ENCODE results near the gene COA1. TPM values are rescaled to one million over a fixed set of nuclear protein-coding genes. Genes with fewer than 3 reads are reported as not detected.
A peak's percentile ranks its signal among the peaks of the same experiment; 100 is the strongest.

COA1 gene
- total RNA-seq, 1 donor from 2014 or later, result 85.1 TPM

- no peaks in the 10 kb centered on the region for H3K27me3 Mint-ChIP-seq
- H3K36me3 Mint-ChIP-seq (ENCODE audit: insufficient read depth), result peaks cover 22% of the 10 kb centered on the region
- DNase-seq (ENCODE audit: low spot score, unreplicated experiment), result no peak
- H3K9me3 Mint-ChIP-seq (ENCODE audit: low read depth), result no peaks in the 10 kb centered on the region
- H3K4me3 Mint-ChIP-seq (ENCODE audit: low read depth), result no peak overlapping the region
- peak overlapping the region; percentile 75 for H3K27ac Mint-ChIP-seq
- TF ChIP-seq CTCF (IDR thresholded peaks at IDR 0.05; ENCODE audit: unreplicated experiment), result no peak
- peaks cover 7% of the 10 kb centered on the region for H3K4me1 Mint-ChIP-seq (ENCODE audit: low read depth)
These were observed 86.3 kb downstream of the COA1 start for GRCh38 chr7:43642897-43643630.

- Mint-ChIP-seq H3K9me3 (ENCODE audit: low read depth) (no peaks in the 10 kb centered on the region), H3K36me3 (ENCODE audit: insufficient read depth) (peaks cover 24% of the 10 kb centered on the region), H3K27me3 (no peaks in the 10 kb centered on the region), H3K4me1 (ENCODE audit: low read depth) (peaks cover 7% of the 10 kb centered on the region), H3K27ac (no peak overlapping the region), H3K4me3 (ENCODE audit: low read depth) (no peak overlapping the region)
- TF ChIP-seq CTCF (IDR thresholded peaks at IDR 0.05; ENCODE audit: unreplicated experiment), result no peak
- no peak for DNase-seq (ENCODE audit: low spot score, unreplicated experiment)
These were observed 88.6 kb downstream of the COA1 start for GRCh38 chr7:43640679-43641078.

- Mint-ChIP-seq H3K4me1 (ENCODE audit: low read depth) (peaks cover 8% of the 10 kb centered on the region), H3K36me3 (ENCODE audit: insufficient read depth) (peaks cover 28% of the 10 kb centered on the region), H3K27me3 (no peaks in the 10 kb centered on the region), H3K9me3 (ENCODE audit: low read depth) (no peaks in the 10 kb centered on the region), H3K27ac (peak overlapping the region; percentile 70), H3K4me3 (ENCODE audit: low read depth) (no peak overlapping the region)
- TF ChIP-seq CTCF (IDR thresholded peaks at IDR 0.05; ENCODE audit: unreplicated experiment), result no peak
- no peak for DNase-seq (ENCODE audit: low spot score, unreplicated experiment)
These were observed 89.3 kb downstream of the COA1 start for GRCh38 chr7:43639858-43640491.

DNA sequence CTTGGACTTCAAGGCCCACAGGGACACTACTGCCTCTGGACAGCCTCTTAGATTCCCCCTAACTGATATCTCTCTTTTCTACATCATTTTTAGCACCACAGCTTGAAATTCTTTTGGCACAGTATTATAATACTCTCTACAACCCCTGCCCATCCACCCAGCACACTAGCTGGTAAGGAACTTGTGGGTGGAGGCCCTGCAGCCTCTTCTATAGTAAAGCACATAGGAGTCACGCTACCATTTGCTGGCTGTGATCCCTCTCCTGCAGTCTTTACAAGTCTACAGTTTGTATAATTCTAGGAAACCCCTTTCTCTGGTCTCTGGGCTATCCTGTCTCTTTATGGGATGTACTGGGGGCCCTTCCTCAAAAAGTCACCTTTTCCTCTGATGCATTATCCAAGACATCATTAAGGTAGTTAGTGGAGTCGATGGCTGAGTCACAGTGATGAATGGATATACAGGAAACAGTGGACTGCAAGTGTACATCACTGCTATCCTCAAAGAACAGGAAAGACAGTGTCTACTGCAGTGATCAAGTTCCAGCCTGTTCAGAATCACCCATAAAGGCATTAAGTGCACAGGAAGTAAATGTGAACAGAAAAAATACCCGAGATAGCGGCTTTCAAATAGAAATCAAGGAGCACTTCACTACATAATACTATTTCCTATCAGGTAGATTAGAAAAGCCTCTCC lies 92.1 kb downstream of the COA1 start:
- no peaks in the 10 kb centered on the region for H3K9me3 Mint-ChIP-seq (ENCODE audit: low read depth)
- no peak for DNase-seq (ENCODE audit: low spot score, unreplicated experiment)
- peaks cover 8% of the 10 kb centered on the region for H3K4me1 Mint-ChIP-seq (ENCODE audit: low read depth)
- peak overlapping the region; percentile 34 for H3K27ac Mint-ChIP-seq
- H3K27me3 Mint-ChIP-seq, result no peaks in the 10 kb centered on the region
- no peak overlapping the region for H3K4me3 Mint-ChIP-seq (ENCODE audit: low read depth)
- TF ChIP-seq CTCF (IDR thresholded peaks at IDR 0.05; ENCODE audit: unreplicated experiment), result no peak
- H3K36me3 Mint-ChIP-seq (ENCODE audit: insufficient read depth), result peaks cover 33% of the 10 kb centered on the region

- no peaks in the 10 kb centered on the region for H3K27me3 Mint-ChIP-seq
- TF ChIP-seq CTCF (IDR thresholded peaks at IDR 0.05; ENCODE audit: unreplicated experiment), result no peak
- H3K4me1 Mint-ChIP-seq (ENCODE audit: low read depth), result peaks cover 8% of the 10 kb centered on the region
These were observed 93.2 kb downstream of the COA1 start for GRCh38 chr7:43636093-43636492.

More at GRCh38 chr7:43636093-43636492, 93.2 kb downstream of the COA1 start:
- H3K9me3 Mint-ChIP-seq (ENCODE audit: low read depth), result no peaks in the 10 kb centered on the region
- H3K4me3 Mint-ChIP-seq (ENCODE audit: low read depth), result no peak overlapping the region
- peak overlapping the region; percentile 22 for H3K27ac Mint-ChIP-seq
- no peak for DNase-seq (ENCODE audit: low spot score, unreplicated experiment)
- H3K36me3 Mint-ChIP-seq (ENCODE audit: insufficient read depth), result peaks cover 41% of the 10 kb centered on the region

Data from progenitor cell of endocrine pancreas (in vitro differentiated cells).